Esophagus muscularis mucosa (tissue), 3 donors: ENCODE data around the gene OAT.

Experiments used
- CTCF ChIP-seq, 3 experiments: fragments of 200-600 bp in 2 of 3; fragments of 450-650 bp in 1 of 3; sonication (generic) in 2 of 3; IDR thresholded peaks; one replicate each; pipeline ENCODE4 v1.5.1; 2017 to 2019; ENCODE audit warnings: antibody characterized with exemption in 3 of 3, mild to moderate bottlenecking in 2 of 3, moderate library complexity in 1 of 3
- POLR2AphosphoS5 ChIP-seq, 2 donors: sonication (generic); formaldehyde crosslinking; IDR thresholded peaks; one replicate each; pipeline ENCODE4 v1.6.1; 2017; ENCODE audit warnings: antibody characterized with exemption in 2 of 2

- TF ChIP-seq CTCF (IDR thresholded peaks at IDR 0.05) (no peak), POLR2AphosphoS5 (IDR thresholded peaks at IDR 0.05) (no peak)
Measured at GRCh38 chr10:124364674-124365073, 54.0 kb downstream of the OAT start.
